Natural killer cell treated with Interleukin-12 subunit alpha and Interleukin-12 subunit beta and Interleukin-15 and Interleukin-18, amount 100 ng/mL, for 72 hours (primary cell): ENCODE measurements around the gene NDUFA13. TPM values are rescaled to one million over a fixed set of nuclear protein-coding genes. Genes with fewer than 3 reads are reported as not detected.

Experiments used
- ATAC-seq, 2 donors: fragments of 150-1000 bp; cut with Tn5 transposase in 1 of 2; sonication (Bioruptor Pico), chemical (Tn5 transposase) in 1 of 2; 2 replicates each; pipeline ENCODE4 v1.10.0; 2021
- DNase-seq: peaks from one replicate; pipeline ENCODE4 v3.0.0; 2022; ENCODE audit warnings: low spot score
- H3K27ac Mint-ChIP-seq, 2 donors: 1 replicate in 1 of 2; 2 replicates in 1 of 2; pipeline ENCODE4 v1.8.0; 2022; ENCODE audit warnings: mixed read lengths in 2 of 2, mild to moderate bottlenecking in 1 of 2, moderate library complexity in 1 of 2
- H3K27me3 Mint-ChIP-seq, 2 donors: 1 replicate in 1 of 2; 2 replicates in 1 of 2; pipeline ENCODE4 v1.8.0; 2022; ENCODE audit warnings: mixed read lengths in 2 of 2
- H3K36me3 Mint-ChIP-seq: one replicate; pipeline ENCODE4 v1.8.0; 2022; ENCODE audit warnings: mixed read lengths
- H3K4me1 Mint-ChIP-seq, 2 donors: 1 replicate in 1 of 2; 2 replicates in 1 of 2; pipeline ENCODE4 v1.8.0; 2022; ENCODE audit warnings: low read depth in 2 of 2, mixed read lengths in 2 of 2, mild to moderate bottlenecking in 1 of 2
- H3K4me3 Mint-ChIP-seq: one replicate; pipeline ENCODE4 v1.8.0; 2022; ENCODE audit warnings: mixed read lengths
- H3K9me3 Mint-ChIP-seq: 2 replicates; pipeline ENCODE4 v1.8.0; 2022; ENCODE audit warnings: mixed read lengths
- total RNA-seq, 2 donors: library from RNA; stranded (reverse); gene quantifications; one replicate each; pipeline ENCODE4 v1.2.3, GENCODE V29; 2022

The NDUFA13 gene
- total RNA-seq, 2 donors from 2014 or later: 261 to 310 TPM

- H3K4me1 Mint-ChIP-seq: peaks cover 13 to 21% of the 10 kb centered on the region in 2 donors
- no peaks in the 10 kb centered on the region for H3K9me3 Mint-ChIP-seq
- no peak for DNase-seq
- H3K27ac Mint-ChIP-seq: peak within 1 kb of the TSS in 1 of 2 donors; percentile 53
- no peaks in the 10 kb centered on the region for H3K36me3 Mint-ChIP-seq
- peaks cover 0 to 12% of the 10 kb centered on the region in 2 donors for H3K27me3 Mint-ChIP-seq
- ATAC-seq: no peak
- H3K4me3 Mint-ChIP-seq: peak within 1 kb of the TSS; percentile 20
Observed at GRCh38 chr19:19538061-19538784, 22.2 kb downstream of the NDUFA13 start, which contains the start of gene CILP2. CILP2 (plus strand) TSS chr19:19538265; CDS start chr19:19538350, 85 bp downstream.

GRCh38 chr19:19538785-19539166 is 22.8 kb downstream of the NDUFA13 start:
- no peak overlapping the region for H3K27ac Mint-ChIP-seq
- ATAC-seq (no peak), DNase-seq (no peak)
- H3K4me1 Mint-ChIP-seq: peaks cover 13 to 21% of the 10 kb centered on the region in 2 donors
- H3K9me3 Mint-ChIP-seq: no peaks in the 10 kb centered on the region
- H3K27me3 Mint-ChIP-seq: peaks cover 0 to 12% of the 10 kb centered on the region in 2 donors
- H3K36me3 Mint-ChIP-seq: no peaks in the 10 kb centered on the region
- no peak overlapping the region for H3K4me3 Mint-ChIP-seq

- no peaks in the 10 kb centered on the region for H3K9me3 Mint-ChIP-seq
- peaks cover 13 to 21% of the 10 kb centered on the region in 2 donors for H3K4me1 Mint-ChIP-seq
- no peak overlapping the region for H3K4me3 Mint-ChIP-seq
- no peaks in the 10 kb centered on the region for H3K36me3 Mint-ChIP-seq
- no peak for DNase-seq
- H3K27ac Mint-ChIP-seq: no peak overlapping the region
- no peak for ATAC-seq
- peaks cover 0 to 12% of the 10 kb centered on the region in 2 donors for H3K27me3 Mint-ChIP-seq
Observed at GRCh38 chr19:19539698-19540063, 23.7 kb downstream of the NDUFA13 start.

- Mint-ChIP-seq H3K4me1 (peaks cover 13 to 21% of the 10 kb centered on the region in 2 donors), H3K27ac (no peak overlapping the region)
Observed at GRCh38 chr19:19540064-19540714, 24.2 kb downstream of the NDUFA13 start.

GRCh38 chr19:19540715-19541515 is 24.9 kb downstream of the NDUFA13 start:
- ATAC-seq: peak; percentile 72 to 78
- H3K36me3 Mint-ChIP-seq: no peaks in the 10 kb centered on the region
- H3K4me3 Mint-ChIP-seq: peak overlapping the region; percentile 48
- peaks cover 13 to 21% of the 10 kb centered on the region in 2 donors for H3K4me1 Mint-ChIP-seq
- no peak overlapping the region for H3K27ac Mint-ChIP-seq
- H3K9me3 Mint-ChIP-seq: no peaks in the 10 kb centered on the region
- H3K27me3 Mint-ChIP-seq: peaks cover 0 to 12% of the 10 kb centered on the region in 2 donors
- DNase-seq: peak; percentile 70

More at GRCh38 chr19:19540064-19540714, 24.2 kb downstream of the NDUFA13 start:
- ATAC-seq (peak; percentile 51 to 74), DNase-seq (no peak)
- peaks cover 0 to 12% of the 10 kb centered on the region in 2 donors for H3K27me3 Mint-ChIP-seq
- H3K9me3 Mint-ChIP-seq: no peaks in the 10 kb centered on the region
- no peaks in the 10 kb centered on the region for H3K36me3 Mint-ChIP-seq
- peak overlapping the region; percentile 48 for H3K4me3 Mint-ChIP-seq

GRCh38 chr19:19541616-19542015 is 25.6 kb downstream of the NDUFA13 start:
- Mint-ChIP-seq H3K36me3 (no peaks in the 10 kb centered on the region), H3K27me3 (peaks cover 0 to 12% of the 10 kb centered on the region in 2 donors), H3K4me1 (peaks cover 13 to 21% of the 10 kb centered on the region in 2 donors), H3K27ac (no peak overlapping the region), H3K9me3 (no peaks in the 10 kb centered on the region), H3K4me3 (peak overlapping the region; percentile 28)
- ATAC-seq (no peak), DNase-seq (no peak)

- peaks cover 0 to 9% of the 10 kb centered on the region in 2 donors for H3K27me3 Mint-ChIP-seq
- no peaks in the 10 kb centered on the region for H3K9me3 Mint-ChIP-seq
- no peak overlapping the region for H3K27ac Mint-ChIP-seq
- H3K4me1 Mint-ChIP-seq: peaks cover 13 to 17% of the 10 kb centered on the region in 2 donors
- ATAC-seq (no peak), DNase-seq (no peak)
- no peak overlapping the region for H3K4me3 Mint-ChIP-seq
- no peaks in the 10 kb centered on the region for H3K36me3 Mint-ChIP-seq
Observed at GRCh38 chr19:19542507-19542906, 26.5 kb downstream of the NDUFA13 start.

- H3K4me1 Mint-ChIP-seq: peaks cover 13% of the 10 kb centered on the region in 2 donors
- DNase-seq (no peak), ATAC-seq (no peak)
- H3K4me3 Mint-ChIP-seq: no peak overlapping the region
- peaks cover 0 to 5% of the 10 kb centered on the region in 2 donors for H3K27me3 Mint-ChIP-seq
- H3K9me3 Mint-ChIP-seq: no peaks in the 10 kb centered on the region
- no peak overlapping the region for H3K27ac Mint-ChIP-seq
- H3K36me3 Mint-ChIP-seq: no peaks in the 10 kb centered on the region
Observed at GRCh38 chr19:19543101-19543500, 27.1 kb downstream of the NDUFA13 start.

GRCh38 chr19:19543640-19544039 is 27.6 kb downstream of the NDUFA13 start:
- no peaks in the 10 kb centered on the region for H3K36me3 Mint-ChIP-seq
- H3K9me3 Mint-ChIP-seq: no peaks in the 10 kb centered on the region
- no peak for DNase-seq
- no peak overlapping the region for H3K27ac Mint-ChIP-seq
- H3K27me3 Mint-ChIP-seq: peaks cover 0 to 4% of the 10 kb centered on the region in 2 donors
- H3K4me3 Mint-ChIP-seq: no peak overlapping the region
- no peak for ATAC-seq
- H3K4me1 Mint-ChIP-seq: peaks cover 11% of the 10 kb centered on the region in 2 donors

- Mint-ChIP-seq H3K9me3 (no peaks in the 10 kb centered on the region), H3K36me3 (no peaks in the 10 kb centered on the region), H3K4me1 (peaks cover 6% of the 10 kb centered on the region in 2 donors), H3K27me3 (no peaks in the 10 kb centered on the region), H3K27ac (no peak overlapping the region), H3K4me3 (no peak overlapping the region)
- ATAC-seq (no peak), DNase-seq (no peak)
Observed at GRCh38 chr19:19544257-19544953, 28.4 kb downstream of the NDUFA13 start.

- no peak for ATAC-seq
- no peak overlapping the region for H3K27ac Mint-ChIP-seq
- H3K9me3 Mint-ChIP-seq: no peaks in the 10 kb centered on the region
- H3K4me3 Mint-ChIP-seq: no peak overlapping the region
- H3K27me3 Mint-ChIP-seq: no peaks in the 10 kb centered on the region
- H3K4me1 Mint-ChIP-seq: peaks cover 6% of the 10 kb centered on the region in 2 donors
- H3K36me3 Mint-ChIP-seq: no peaks in the 10 kb centered on the region
- DNase-seq: no peak
Observed at GRCh38 chr19:19544954-19545591, 29.0 kb downstream of the NDUFA13 start.

- Mint-ChIP-seq H3K27me3 (no peaks in the 10 kb centered on the region), H3K9me3 (no peaks in the 10 kb centered on the region), H3K4me3 (no peak overlapping the region), H3K27ac (no peak overlapping the region), H3K36me3 (no peaks in the 10 kb centered on the region), H3K4me1 (peaks cover 4 to 6% of the 10 kb centered on the region in 2 donors)
- DNase-seq (no peak), ATAC-seq (no peak)
Observed at GRCh38 chr19:19545707-19546106, 29.7 kb downstream of the NDUFA13 start.

GRCh38 chr19:19546751-19547162 is 30.7 kb downstream of the NDUFA13 start:
- H3K9me3 Mint-ChIP-seq: no peaks in the 10 kb centered on the region
- no peak overlapping the region for H3K27ac Mint-ChIP-seq
- DNase-seq: no peak
- peaks cover 3 to 6% of the 10 kb centered on the region in 2 donors for H3K4me1 Mint-ChIP-seq
- H3K4me3 Mint-ChIP-seq: no peak overlapping the region
- no peak for ATAC-seq
- H3K27me3 Mint-ChIP-seq: no peaks in the 10 kb centered on the region
- no peaks in the 10 kb centered on the region for H3K36me3 Mint-ChIP-seq
